Fibroblast of upper back skin (primary cell): Measurements from ENCODE around the gene TAGLN.
"Not testable (repeated sequence)": the region's sequence is repeated elsewhere in the genome, so short reads cannot be mapped to it uniquely, and the experiment has no call there.

Source experiments
- DNase-seq: peaks from one replicate; pipeline ENCODE4 v3.0.0-alpha.2; 2013

The TAGLN gene

DNA sequence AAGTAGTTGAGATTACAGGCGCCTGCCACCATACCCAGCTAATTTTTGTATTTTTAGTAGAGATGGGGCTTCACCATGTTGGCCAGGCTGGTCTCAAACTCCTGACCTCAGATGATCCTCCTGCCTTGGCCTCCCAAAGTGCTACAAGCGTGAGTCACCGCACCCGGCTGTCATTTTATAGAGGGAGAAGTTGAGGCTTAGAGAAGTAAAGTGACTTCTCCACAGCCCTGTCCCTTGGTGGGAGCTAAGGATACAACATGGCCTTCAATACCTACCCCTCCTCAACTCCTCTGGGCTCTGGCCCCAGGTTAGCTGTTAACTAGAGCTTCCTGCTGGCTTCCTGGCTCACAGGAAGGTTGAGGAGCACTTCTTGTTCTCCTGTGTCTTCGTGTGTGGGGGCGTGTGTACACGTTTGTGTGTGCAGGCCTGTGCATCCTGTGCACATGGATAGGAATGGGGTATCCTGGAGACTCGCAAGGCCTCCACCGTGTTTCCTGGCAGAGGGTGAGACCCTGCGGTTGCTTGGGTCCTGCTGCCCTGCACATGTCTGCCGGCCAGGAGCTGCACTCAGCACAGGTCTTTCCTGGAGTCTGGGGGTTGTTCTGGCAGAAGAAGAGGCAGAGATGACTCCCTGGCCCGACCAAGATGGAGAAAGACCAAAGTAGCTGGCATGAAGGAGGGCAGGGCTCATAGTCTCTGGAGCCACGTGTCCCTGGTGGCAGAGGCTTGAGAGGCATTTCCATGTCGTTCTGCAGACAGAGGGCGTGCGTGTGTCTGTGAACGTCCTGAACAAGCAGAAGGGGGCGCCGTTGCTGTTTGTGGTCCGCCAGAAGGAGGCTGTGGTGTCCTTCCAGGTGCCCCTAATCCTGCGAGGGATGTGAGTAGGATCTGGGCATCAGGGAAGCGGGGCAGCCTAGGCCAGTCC lies 18.2 kb upstream of the TAGLN start:
- peak; percentile 62 for DNase-seq

GRCh38 chr11:117181586-117182550 lies 17.3 kb upstream of the TAGLN start:
- DNase-seq = no peak

GRCh38 chr11:117182551-117182935 lies 16.6 kb upstream of the TAGLN start:
- DNase-seq = no peak

DNA sequence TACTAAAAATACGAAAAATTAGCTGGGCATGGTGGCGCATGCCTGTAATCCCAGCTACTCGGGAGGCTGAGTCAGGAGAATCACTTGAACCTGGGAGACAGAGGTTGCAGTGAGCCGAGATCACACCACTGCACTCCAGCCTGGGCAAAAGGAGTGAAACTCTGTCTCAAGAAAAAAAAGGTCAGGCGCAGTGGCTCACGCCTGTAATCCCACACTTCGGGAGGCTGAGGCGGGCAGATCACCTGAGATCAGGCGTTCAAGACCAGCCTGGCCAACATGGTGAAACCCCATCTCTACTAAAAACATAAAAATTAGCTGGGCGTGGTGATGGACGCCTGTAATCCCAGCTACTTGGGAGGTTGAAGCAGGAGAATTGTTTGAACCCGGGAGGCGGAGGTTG lies 16.0 kb upstream of the TAGLN start:
- not testable (repeated sequence) for DNase-seq

DNA sequence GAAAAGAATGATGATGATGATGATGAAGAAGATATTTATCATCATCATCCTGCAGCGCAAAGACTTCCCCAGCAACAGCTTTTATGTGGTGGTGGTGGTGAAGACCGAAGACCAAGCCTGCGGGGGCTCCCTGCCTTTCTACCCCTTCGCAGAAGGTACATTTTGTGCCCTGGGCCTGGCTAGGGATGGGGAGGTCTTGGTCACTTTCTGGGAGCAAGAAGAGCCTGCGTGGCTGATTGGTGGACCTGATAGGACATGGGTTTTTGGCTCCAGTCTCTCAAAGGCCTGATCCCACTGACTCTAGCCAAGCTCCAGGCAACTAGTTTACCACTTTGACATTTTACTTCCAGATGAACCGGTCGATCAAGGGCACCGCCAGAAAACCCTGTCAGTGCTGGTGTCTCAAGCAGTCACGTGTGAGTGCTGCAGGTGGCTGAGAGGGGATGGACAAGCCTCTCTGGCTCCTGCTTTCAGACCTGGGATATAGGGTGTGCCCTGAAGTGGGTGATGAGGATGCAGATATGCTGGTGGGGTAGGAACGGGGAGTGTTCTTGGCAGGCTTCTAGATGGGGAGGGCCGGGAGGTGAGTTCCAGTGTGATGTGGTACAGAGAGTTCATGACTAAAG lies 15.3 kb upstream of the TAGLN start:
- no peak for DNase-seq

DNA sequence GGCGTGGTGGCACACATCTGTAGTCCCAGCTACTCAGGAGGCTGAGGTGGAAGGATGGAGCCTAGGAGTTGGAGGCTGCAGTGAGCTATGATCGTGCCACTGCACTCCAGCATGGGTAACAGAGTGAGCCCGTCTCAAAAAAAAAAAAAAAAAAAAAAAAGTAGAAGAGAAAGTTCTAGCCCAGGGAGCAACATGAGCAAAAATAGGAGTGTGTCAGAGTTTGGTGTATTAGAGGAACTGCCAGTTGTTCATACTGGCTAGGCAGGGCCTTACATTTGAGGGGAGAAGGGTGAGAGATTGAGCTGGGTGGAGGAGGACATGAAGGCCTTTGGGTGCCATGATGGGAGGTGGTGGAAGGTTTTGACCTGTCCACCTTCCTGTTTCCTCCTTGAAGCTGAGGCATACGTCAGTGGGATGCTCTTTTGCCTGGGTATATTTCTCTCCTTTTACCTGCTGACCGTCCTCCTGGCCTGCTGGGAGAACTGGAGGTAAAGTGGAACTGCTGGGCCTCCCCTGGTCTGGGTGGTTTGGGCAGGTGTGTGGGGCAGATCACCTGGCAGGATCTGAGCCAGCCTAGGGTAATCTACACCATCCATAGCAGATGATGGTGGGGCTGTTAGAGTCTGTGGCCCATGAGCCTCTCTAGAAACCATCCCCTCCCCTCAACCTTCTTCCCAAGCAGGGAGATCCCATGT lies 13.3 kb upstream of the TAGLN start:
- DNase-seq = no peak

DNA sequence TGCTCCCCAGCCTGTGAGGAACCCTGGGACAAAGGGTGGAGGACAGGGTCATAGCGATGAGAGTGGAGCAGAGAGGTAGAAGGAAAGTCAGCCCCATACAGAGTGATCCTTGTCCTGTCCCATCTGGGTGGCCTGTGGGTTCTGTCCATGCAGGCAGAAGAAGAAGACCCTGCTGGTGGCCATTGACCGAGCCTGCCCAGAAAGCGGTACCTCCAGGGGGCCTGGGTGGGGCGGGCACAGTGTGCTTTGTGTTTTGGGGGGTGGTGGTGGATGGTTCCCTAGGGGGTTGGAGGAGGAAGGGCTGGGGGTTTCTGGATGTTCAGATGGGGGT lies 12.8 kb upstream of the TAGLN start:
- DNase-seq = no peak

GRCh38 chr11:117187007-117187406 lies 12.2 kb upstream of the TAGLN start:
- no peak for DNase-seq

DNA sequence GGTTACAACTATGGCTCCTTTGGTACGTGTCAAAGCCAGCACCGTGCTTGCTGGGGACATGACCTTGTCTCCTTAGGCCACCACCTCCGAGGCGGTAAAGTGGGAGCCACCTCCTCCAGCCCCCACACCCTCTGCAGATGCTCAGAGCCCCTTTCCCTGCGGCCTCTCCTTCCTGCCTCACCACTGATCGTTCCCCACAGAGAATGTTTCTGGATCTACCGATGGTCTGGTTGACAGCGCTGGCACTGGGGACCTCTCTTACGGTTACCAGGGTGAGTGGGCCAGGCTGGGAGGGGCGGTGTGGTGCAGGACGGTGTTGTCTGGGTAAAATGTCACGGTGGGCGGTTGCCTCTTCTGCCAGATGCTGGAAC lies 11.8 kb upstream of the TAGLN start:
- DNase-seq = no peak

GRCh38 chr11:117187799-117188481 lies 11.2 kb upstream of the TAGLN start:
- DNase-seq = no peak

- no peak for DNase-seq
Measured at GRCh38 chr11:117188620-117189081, 10.5 kb upstream of the TAGLN start.

GRCh38 chr11:117189191-117189940 lies 9.8 kb upstream of the TAGLN start:
- no peak for DNase-seq

GRCh38 chr11:117189941-117190544 lies 9.1 kb upstream of the TAGLN start:
- no peak for DNase-seq

DNA sequence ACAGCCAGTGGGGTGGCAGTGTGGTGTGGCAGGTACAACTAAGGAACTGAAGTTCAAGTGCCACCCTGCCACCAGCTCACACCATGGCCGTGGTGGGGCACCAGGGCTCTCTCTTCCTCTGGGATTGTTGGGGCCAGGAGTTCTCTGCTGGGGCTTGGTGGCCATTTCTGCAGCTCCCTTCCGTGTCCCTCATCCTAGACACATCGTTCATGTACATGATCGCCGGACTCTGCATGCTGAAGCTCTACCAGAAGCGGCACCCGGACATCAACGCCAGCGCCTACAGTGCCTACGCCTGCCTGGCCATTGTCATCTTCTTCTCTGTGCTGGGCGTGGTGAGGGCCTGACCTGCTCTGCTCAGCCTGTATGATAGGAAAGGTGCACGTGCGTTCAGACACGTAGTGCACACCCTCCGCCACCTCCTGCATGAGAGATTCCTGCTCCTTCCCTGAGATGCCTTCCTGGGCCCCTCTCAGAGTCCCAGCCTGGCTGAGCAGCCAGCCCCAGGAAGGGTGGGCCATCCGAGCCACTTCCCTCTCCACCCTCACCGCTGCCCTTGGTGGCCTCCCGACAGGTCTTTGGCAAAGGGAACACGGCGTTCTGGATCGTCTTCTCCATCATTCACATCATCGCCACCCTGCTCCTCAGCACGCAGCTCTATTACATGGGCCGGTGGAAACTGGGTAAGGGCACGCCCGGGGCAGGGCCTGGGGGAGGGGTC lies 7.3 kb upstream of the TAGLN start:
- no peak for DNase-seq

DNA sequence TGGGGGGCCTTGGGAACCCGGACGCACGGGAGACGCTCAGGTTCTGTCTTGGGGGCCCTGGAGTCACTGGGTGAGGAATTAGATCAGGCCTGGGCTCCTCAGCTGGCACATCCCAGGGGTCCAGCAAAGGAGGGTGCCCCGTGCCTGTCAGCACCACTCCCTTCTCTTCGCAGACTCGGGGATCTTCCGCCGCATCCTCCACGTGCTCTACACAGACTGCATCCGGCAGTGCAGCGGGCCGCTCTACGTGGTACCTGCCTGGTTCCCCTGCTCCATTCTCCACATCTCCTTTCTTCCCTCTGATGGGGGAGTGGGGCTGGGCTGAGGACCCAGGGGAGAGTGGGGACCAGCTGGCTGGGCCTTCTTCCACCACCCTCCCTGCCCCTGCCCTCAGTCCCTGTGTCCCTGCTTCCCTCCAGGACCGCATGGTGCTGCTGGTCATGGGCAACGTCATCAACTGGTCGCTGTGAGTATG lies 6.7 kb upstream of the TAGLN start:
- DNase-seq = no peak

DNA sequence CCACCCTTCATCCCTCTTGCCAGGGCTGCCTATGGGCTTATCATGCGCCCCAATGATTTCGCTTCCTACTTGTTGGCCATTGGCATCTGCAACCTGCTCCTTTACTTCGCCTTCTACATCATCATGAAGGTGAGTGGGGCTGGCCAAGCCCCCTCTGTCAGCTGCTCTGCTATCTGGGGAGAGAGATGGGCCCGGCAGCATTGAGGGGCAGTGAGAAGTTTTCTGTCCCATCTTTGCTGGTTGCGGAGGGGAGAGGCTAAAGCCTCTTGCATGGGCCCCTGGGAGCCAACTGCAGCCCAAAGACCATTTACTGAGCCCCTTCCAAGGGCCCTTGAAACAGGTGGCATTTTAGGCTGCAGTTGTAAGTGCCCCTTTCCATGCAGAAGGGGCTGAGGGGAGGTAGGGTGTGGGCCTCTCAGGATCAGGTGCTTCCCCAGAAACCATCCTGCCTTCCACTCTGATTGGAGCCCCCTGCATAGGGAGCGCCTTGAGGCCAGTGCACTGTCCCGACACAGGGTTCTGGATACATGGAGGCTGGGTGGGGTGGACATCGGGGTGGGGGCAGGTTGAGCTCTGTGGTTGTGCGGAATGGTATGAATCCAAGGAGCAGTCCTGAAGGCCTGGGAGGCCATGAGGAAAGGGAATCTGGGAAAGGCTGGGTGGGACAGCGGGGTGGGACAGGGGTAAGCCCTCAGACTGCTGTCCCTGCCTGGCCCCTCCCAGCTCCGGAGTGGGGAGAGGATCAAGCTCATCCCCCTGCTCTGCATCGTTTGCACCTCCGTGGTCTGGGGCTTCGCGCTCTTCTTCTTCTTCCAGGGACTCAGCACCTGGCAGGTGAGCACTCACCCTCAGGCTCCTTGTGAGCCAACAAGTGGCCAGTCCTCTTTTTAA lies 5.8 kb upstream of the TAGLN start:
- DNase-seq = no peak

GRCh38 chr11:117194267-117194666 lies 4.9 kb upstream of the TAGLN start:
- DNase-seq = no peak

- DNase-seq = no peak
Measured at GRCh38 chr11:117195258-117195657, 3.9 kb upstream of the TAGLN start.

DNA sequence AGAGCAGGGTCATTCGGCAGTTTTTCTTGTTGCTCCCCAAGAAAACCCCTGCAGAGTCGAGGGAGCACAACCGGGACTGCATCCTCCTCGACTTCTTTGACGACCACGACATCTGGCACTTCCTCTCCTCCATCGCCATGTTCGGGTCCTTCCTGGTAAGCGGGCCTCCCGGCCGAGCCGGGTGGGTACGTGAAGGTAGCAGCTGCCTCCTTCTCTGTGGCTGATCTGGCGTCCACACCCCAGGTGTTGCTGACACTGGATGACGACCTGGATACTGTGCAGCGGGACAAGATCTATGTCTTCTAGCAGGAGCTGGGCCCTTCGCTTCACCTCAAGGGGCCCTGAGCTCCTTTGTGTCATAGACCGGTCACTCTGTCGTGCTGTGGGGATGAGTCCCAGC lies 3.4 kb upstream of the TAGLN start:
- no peak for DNase-seq
